Measurements from ENCODE around the gene SKAP2. TPM values are rescaled to one million over a fixed set of nuclear protein-coding genes. Genes with fewer than 3 reads are reported as not detected.

The SKAP2 gene
- total RNA-seq, 1 experiment from 2014 or later, result 9.6 TPM

- no peaks in the 10 kb centered on the region for H3K79me2 ChIP-seq (ENCODE audit: low read length)
- BruUV-seq (replicated peaks), result no TSS peak
- ATAC-seq (peak; percentile 62), DNase-seq (peak; percentile 15)
- no peaks in the 10 kb centered on the region for H3K9me3 ChIP-seq (ENCODE audit: low read length)
- no peaks in the 10 kb centered on the region for H3K9me2 ChIP-seq (replicated peaks; ENCODE audit: low read length)
- intact Hi-C loops (cut with micrococcal nuclease), result no loop called here
- TF ChIP-seq CTCF (conservative IDR thresholded peaks at IDR 0.05; ENCODE audit: low read depth, low read length) (no peak), EZH2phosphoT487 (IDR thresholded peaks at IDR 0.05; ENCODE audit: borderline replicate concordance, low read length) (no peak), EZH2 (IDR thresholded peaks at IDR 0.05; ENCODE audit: low read length, unreplicated experiment) (no peak)
- no peak overlapping the region for H3K27ac ChIP-seq (ENCODE audit: low read length)
- no peaks in the 10 kb centered on the region for H3F3A ChIP-seq (ENCODE audit: low read length, unreplicated experiment)
- POLR2A ChIA-PET (ENCODE audit: unreplicated experiment), result no interaction called here
- no peaks in the 10 kb centered on the region for H3K36me3 ChIP-seq (ENCODE audit: low read depth, low read length)
- no peak overlapping the region for H3K4me3 ChIP-seq (ENCODE audit: low read length)
- H3K4me2 ChIP-seq (ENCODE audit: low read length), result no peak overlapping the region
- H4K20me1 ChIP-seq (ENCODE audit: low read length), result no peaks in the 10 kb centered on the region
- H3K4me1 ChIP-seq (ENCODE audit: insufficient read depth, low read length), result peaks cover 24% of the 10 kb centered on the region
- no peak overlapping the region for H3K9ac ChIP-seq (ENCODE audit: low read length)
- H3K27me3 ChIP-seq (ENCODE audit: low read length), result no peaks in the 10 kb centered on the region
- CTCF ChIA-PET, result interaction anchor here (1.0 kb wide), 1 partner anchor 135 kb away, joined by 3 read pairs; no protein-coding TSS in a partner anchor
- no peak overlapping the region for H2AFZ ChIP-seq (ENCODE audit: low read length)
Measured at GRCh38 chr7:26696161-26696560, 168.2 kb downstream of the SKAP2 start.

DNA sequence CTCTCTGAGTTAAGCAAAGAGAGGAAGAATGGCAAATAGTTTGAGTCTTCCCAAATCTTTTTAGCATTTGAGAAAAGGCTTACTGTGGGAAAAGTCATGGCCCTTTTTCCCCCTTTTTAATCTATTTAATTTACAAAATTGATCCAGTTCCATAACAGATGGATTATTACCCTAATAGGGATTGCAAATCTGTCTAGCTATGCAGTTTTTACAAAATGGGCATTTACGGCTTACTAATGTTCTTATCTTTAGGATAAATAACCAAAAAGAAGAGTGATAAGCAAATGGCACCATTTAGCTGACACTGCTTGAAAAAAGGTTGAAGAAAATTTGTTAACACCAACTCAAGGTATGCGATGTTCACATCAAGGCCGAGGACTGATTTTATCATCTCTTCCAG lies 169.7 kb downstream of the SKAP2 start:
- H3K79me2 ChIP-seq (ENCODE audit: low read length), result no peaks in the 10 kb centered on the region

More for the DNA sequence above, 169.7 kb downstream of the SKAP2 start:
- Histone ChIP-seq H3K4me1 (ENCODE audit: insufficient read depth, low read length) (peaks cover 20% of the 10 kb centered on the region), H3K27ac (ENCODE audit: low read length) (no peak overlapping the region), H3K4me2 (ENCODE audit: low read length) (no peak overlapping the region), H3K4me3 (ENCODE audit: low read length) (no peak overlapping the region), H3K27me3 (ENCODE audit: low read length) (no peaks in the 10 kb centered on the region), H3F3A (ENCODE audit: low read length, unreplicated experiment) (no peaks in the 10 kb centered on the region), H3K9ac (ENCODE audit: low read length) (no peak overlapping the region), H4K20me1 (ENCODE audit: low read length) (no peaks in the 10 kb centered on the region), H3K9me3 (ENCODE audit: low read length) (no peaks in the 10 kb centered on the region), H3K36me3 (ENCODE audit: low read depth, low read length) (no peaks in the 10 kb centered on the region), H3K9me2 (replicated peaks; ENCODE audit: low read length) (no peaks in the 10 kb centered on the region), H2AFZ (ENCODE audit: low read length) (no peak overlapping the region)
- CTCF ChIA-PET, result no interaction called here
- no peak for TF ChIP-seq EZH2 (IDR thresholded peaks at IDR 0.05; ENCODE audit: low read length, unreplicated experiment)
- TF ChIP-seq CTCF (conservative IDR thresholded peaks at IDR 0.05; ENCODE audit: low read depth, low read length), result no peak
- TF ChIP-seq EZH2phosphoT487 (IDR thresholded peaks at IDR 0.05; ENCODE audit: borderline replicate concordance, low read length), result no peak
- POLR2A ChIA-PET (ENCODE audit: unreplicated experiment), result no interaction called here
- intact Hi-C loops (cut with micrococcal nuclease), result no loop called here
- BruUV-seq (replicated peaks), result no TSS peak
- DNase-seq (no peak), ATAC-seq (no peak)
